ENCODE results near the gene ZBTB16. TPM values are rescaled to one million over a fixed set of nuclear protein-coding genes. Genes with fewer than 3 reads are reported as not detected.
A peak's percentile ranks its signal among the peaks of the same experiment; 100 is the strongest.

ZBTB16 gene
- total RNA-seq, 1 experiment from 2014 or later = 70.4 TPM

DNA sequence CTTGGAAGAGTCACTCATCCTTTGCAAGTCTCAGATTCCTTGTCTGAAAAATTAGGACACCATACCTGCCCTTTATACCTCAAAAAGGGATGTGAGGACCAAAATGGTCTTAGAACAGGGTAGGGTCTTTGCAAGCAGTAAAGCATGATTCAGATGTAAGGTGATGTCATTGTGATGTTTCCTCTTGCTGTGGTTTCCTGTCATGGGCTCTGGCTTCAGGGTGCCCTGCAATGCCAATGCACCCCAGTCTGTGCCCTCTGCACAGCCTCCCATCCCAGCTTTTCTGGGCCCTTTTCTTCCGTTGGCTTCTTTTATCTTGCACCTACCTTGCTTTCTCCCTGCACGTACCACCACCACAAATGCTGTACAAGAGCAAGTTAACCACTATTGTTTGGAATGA is 148.9 kb downstream of the ZBTB16 start:
- H3K27ac Mint-ChIP-seq (ENCODE audit: low read depth, unreplicated experiment) = peak overlapping the region; percentile 69
- no peak for DNase-seq (ENCODE audit: unreplicated experiment)
- CTCF ChIA-PET = interaction anchor here (0.6 to 1.2 kb wide), 2 partner anchors 54 to 215 kb away, joined by 3 read pairs; no protein-coding TSS in a partner anchor

DNA sequence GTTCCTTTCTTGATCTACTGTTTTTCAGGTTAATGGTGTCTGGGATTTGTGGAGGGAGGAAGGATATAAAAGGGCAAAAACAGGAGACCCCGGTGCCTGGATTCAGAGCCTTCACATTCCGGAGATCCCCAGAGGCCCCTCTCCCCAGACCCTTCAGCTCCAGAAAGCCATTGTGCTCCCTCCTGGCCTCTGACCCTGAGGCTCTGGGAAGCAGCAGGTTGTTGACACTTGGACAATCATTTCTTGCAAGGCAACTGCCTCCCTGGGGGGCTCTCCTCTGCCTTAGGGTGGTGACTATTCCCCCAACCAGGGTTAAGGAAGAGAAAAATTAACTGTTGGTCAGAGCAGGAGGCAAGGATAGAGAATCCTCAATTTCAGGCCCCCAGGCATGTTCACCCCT is 149.8 kb downstream of the ZBTB16 start:
- Mint-ChIP-seq H3K4me3 (ENCODE audit: unreplicated experiment) (no peak overlapping the region), H3K9me3 (ENCODE audit: unreplicated experiment) (no peaks in the 10 kb centered on the region), H3K36me3 (ENCODE audit: insufficient read depth, unreplicated experiment) (no peaks in the 10 kb centered on the region), H3K4me1 (ENCODE audit: insufficient read depth, unreplicated experiment) (peaks cover 31% of the 10 kb centered on the region), H3K27me3 (ENCODE audit: insufficient read depth, unreplicated experiment) (no peaks in the 10 kb centered on the region), H3K27ac (ENCODE audit: low read depth, unreplicated experiment) (peak overlapping the region; percentile 42)
- ChIA-PET CTCF (interaction anchor here (0.6 kb wide), 1 partner anchor 246 kb away, joined by 3 read pairs; no protein-coding TSS in a partner anchor), POLR2A (interaction anchor here (1.3 kb wide), 1 partner anchor 12 kb away, joined by 4 read pairs; no protein-coding TSS in a partner anchor)
- intact Hi-C loops (cut with micrococcal nuclease) = no loop called here
- no peak for TF ChIP-seq CTCF (IDR thresholded peaks at IDR 0.05; ENCODE audit: unreplicated experiment)
- DNase-seq (ENCODE audit: unreplicated experiment) = no peak
- BruUV-seq (replicated peaks) = no TSS peak

More for the DNA sequence above, 148.9 kb downstream of the ZBTB16 start:
- peaks cover 31% of the 10 kb centered on the region for H3K4me1 Mint-ChIP-seq (ENCODE audit: insufficient read depth, unreplicated experiment)
- H3K4me3 Mint-ChIP-seq (ENCODE audit: unreplicated experiment) = no peak overlapping the region
- TF ChIP-seq CTCF (IDR thresholded peaks at IDR 0.05; ENCODE audit: unreplicated experiment) = no peak
- H3K9me3 Mint-ChIP-seq (ENCODE audit: unreplicated experiment) = no peaks in the 10 kb centered on the region
- POLR2A ChIA-PET = interaction anchor here (1.1 to 1.2 kb wide), 3 partner anchors 10 to 19 kb away, joined by 3 to 8 read pairs (median 3); no protein-coding TSS in a partner anchor
- intact Hi-C loops (cut with micrococcal nuclease) = no loop called here
- H3K36me3 Mint-ChIP-seq (ENCODE audit: insufficient read depth, unreplicated experiment) = no peaks in the 10 kb centered on the region
- no peaks in the 10 kb centered on the region for H3K27me3 Mint-ChIP-seq (ENCODE audit: insufficient read depth, unreplicated experiment)
- no TSS peak for BruUV-seq (replicated peaks)

DNA sequence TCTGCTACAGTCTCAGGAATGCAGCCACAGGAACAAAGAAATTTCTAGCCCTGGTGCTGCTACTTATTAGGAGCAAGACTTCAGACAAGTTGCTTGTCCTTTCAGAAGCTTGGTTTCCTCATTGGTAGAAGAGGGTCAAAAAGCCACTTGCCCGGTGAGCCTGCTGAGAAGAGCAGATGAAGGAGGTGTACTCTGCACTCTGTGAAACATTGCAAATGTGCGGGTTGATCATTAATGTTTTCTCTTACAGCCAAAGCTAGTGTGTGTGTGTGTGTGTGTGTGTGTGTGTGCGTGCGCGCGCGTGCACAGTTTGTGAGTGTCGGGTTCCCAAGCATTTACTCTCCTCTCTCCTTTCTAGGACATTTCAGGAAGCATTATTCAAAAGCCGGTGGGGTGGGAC is 150.4 kb downstream of the ZBTB16 start:
- intact Hi-C loops (cut with micrococcal nuclease) = no loop called here
- no TSS peak for BruUV-seq (replicated peaks)
- H3K4me1 Mint-ChIP-seq (ENCODE audit: insufficient read depth, unreplicated experiment) = peaks cover 26% of the 10 kb centered on the region
- H3K9me3 Mint-ChIP-seq (ENCODE audit: unreplicated experiment) = no peaks in the 10 kb centered on the region
- no peaks in the 10 kb centered on the region for H3K36me3 Mint-ChIP-seq (ENCODE audit: insufficient read depth, unreplicated experiment)
- ChIA-PET CTCF (no interaction called here), POLR2A (interaction anchor here (1.3 kb wide), 1 partner anchor 11 kb away, joined by 4 read pairs; no protein-coding TSS in a partner anchor)
- no peak overlapping the region for H3K4me3 Mint-ChIP-seq (ENCODE audit: unreplicated experiment)
- H3K27me3 Mint-ChIP-seq (ENCODE audit: insufficient read depth, unreplicated experiment) = no peaks in the 10 kb centered on the region
- DNase-seq (ENCODE audit: unreplicated experiment) = no peak
- H3K27ac Mint-ChIP-seq (ENCODE audit: low read depth, unreplicated experiment) = peak overlapping the region; percentile 42
- no peak for TF ChIP-seq CTCF (IDR thresholded peaks at IDR 0.05; ENCODE audit: unreplicated experiment)

- CTCF ChIA-PET = interaction anchor here (1.0 kb wide), 1 partner anchor 216 kb away, joined by 6 read pairs; no protein-coding TSS in a partner anchor
- TF ChIP-seq CTCF (IDR thresholded peaks at IDR 0.05; ENCODE audit: unreplicated experiment) = no peak
- BruUV-seq (replicated peaks) = no TSS peak
- no peaks in the 10 kb centered on the region for H3K36me3 Mint-ChIP-seq (ENCODE audit: insufficient read depth, unreplicated experiment)
- peaks cover 37% of the 10 kb centered on the region for H3K4me1 Mint-ChIP-seq (ENCODE audit: insufficient read depth, unreplicated experiment)
- H3K9me3 Mint-ChIP-seq (ENCODE audit: unreplicated experiment) = no peaks in the 10 kb centered on the region
- intact Hi-C loops (cut with micrococcal nuclease) = no loop called here
- no peak overlapping the region for H3K4me3 Mint-ChIP-seq (ENCODE audit: unreplicated experiment)
- DNase-seq (ENCODE audit: unreplicated experiment) = no peak
- peak overlapping the region; percentile 31 for H3K27ac Mint-ChIP-seq (ENCODE audit: low read depth, unreplicated experiment)
- H3K27me3 Mint-ChIP-seq (ENCODE audit: insufficient read depth, unreplicated experiment) = no peaks in the 10 kb centered on the region
- POLR2A ChIA-PET = interaction anchor here (0.6 to 1.5 kb wide), 2 partner anchors 12 to 957 kb away, joined by 3 to 4 read pairs; no protein-coding TSS in a partner anchor
Measured at GRCh38 chr11:114211444-114212121, 152.1 kb downstream of the ZBTB16 start.
